Fibroblast of gingiva (primary cell): ENCODE results near the gene GTF2F2.
A peak's percentile ranks its signal among the peaks of the same experiment; 100 is the strongest.

Experiments used
- DNase-seq: peaks from one replicate; pipeline ENCODE4 v3.0.0-alpha.2; 2011; ENCODE audit warnings: low read depth

The GTF2F2 gene

DNA sequence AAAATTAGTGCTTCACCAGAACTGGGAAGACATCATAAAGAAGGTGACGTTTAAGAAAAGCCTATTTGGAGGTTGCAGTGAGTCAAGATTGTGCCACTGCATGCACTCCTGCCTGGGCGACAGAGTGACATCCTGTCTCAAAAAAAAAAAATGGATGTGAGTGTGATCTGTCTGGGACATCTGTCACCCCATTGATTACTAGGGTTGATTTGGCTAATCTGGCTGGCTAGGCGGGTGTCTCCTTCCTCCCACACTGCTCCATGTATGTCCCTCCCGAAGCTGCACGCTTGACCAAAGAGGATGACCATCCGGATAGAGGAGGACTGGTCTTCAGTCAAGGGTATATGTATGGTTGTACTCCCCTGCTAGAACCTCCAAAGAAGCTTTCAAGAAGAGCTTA, 2.6 kb downstream of the GTF2F2 start:
- no peak for DNase-seq

GRCh38 chr13:45132369-45133064, 12.2 kb downstream of the GTF2F2 start:
- DNase-seq, result no peak

- no peak for DNase-seq
Observed at GRCh38 chr13:45133396-45134118, 13.2 kb downstream of the GTF2F2 start.

DNA sequence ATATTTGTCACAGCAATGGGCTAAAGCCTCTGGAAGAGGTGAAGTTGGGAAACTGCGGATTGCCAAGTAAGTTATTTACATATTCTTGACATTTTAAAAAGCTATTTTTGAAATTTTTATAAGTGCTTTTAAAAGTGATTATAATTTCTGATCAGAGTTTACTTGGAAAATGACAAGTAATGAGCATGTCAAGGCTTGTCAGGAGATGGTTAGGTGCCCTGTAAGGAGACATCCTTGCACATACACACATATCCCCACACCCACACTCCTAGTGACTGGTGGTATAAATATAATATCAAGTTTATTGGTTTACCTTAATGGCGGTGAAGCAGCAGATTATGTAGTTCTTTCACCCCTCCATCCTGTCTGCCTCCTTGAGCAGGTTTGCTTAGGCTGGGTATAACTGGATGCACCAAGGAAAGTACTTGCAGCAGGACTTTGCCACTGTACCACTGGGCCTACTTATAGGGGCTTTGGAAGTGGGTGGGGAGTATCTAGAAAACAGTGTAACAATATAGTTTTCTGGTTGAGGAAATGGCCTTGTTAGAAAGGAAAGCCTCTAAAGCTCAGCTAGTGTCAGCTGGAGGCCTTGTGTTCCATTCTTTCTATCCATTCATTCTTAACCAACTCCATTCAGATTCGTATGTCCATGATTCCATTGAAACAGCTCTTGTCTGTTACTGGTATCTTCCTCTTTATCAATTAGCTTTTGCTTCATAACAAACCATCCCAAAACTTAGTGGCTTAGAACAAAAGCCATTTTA, 16.6 kb downstream of the GTF2F2 start:
- DNase-seq, result no peak

DNA sequence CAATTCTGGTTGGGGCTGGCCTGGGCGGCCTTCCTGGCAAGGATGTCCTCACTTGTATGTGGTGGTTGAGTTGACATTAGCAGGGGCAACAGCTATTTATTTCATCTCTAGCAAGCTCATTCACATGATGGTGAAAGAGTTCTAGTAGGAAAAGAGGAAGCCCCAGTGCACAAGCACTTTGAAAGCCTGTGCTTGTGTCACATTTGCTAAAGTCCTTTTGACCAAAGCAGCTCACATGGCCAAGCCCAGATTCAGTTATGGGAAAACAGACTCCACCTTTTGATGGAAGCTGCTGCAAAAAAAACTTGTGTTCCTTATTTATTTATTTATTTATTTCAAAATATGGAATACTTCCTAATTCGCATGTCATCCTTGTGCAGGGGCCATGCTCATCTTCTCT, 17.2 kb downstream of the GTF2F2 start:
- DNase-seq, result no peak

DNA sequence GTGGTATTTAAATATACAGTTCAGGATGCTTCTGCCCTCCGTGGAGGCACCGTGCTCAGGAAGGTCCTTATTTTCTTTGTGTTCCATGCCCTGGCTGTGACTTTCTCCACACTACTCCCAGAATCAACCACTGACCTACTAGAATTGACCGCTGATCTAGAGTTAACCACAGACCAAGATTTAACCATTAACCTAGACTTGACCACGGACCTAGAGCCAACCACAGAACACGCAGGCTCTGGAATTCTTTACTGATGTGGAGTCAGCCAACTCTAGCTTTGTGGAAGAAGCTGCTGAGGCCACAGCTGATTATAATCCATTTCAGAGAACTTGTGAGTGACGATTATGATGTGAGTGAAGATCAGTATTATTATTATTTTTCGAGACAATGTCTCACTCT, 18.0 kb downstream of the GTF2F2 start:
- no peak for DNase-seq

DNA sequence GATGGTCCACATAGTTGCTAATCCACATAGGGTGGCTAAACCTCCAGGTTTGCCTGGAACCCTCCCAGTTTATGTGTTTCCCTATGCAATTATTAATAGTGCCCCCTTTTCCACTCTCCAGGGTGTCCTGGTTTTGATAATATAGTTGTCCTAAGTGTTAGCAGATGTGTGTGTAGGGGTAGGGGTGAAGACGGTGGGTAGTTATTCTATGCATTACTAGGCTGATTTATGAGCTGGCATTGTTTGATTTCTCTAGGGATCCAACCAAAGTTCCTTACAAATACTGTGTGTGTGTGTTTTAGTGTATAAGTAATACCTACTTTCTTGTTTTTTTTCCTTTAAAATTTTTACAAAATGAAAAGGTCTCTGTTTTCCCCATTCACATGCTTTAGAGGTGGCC, 21.1 kb downstream of the GTF2F2 start:
- no peak for DNase-seq

DNA sequence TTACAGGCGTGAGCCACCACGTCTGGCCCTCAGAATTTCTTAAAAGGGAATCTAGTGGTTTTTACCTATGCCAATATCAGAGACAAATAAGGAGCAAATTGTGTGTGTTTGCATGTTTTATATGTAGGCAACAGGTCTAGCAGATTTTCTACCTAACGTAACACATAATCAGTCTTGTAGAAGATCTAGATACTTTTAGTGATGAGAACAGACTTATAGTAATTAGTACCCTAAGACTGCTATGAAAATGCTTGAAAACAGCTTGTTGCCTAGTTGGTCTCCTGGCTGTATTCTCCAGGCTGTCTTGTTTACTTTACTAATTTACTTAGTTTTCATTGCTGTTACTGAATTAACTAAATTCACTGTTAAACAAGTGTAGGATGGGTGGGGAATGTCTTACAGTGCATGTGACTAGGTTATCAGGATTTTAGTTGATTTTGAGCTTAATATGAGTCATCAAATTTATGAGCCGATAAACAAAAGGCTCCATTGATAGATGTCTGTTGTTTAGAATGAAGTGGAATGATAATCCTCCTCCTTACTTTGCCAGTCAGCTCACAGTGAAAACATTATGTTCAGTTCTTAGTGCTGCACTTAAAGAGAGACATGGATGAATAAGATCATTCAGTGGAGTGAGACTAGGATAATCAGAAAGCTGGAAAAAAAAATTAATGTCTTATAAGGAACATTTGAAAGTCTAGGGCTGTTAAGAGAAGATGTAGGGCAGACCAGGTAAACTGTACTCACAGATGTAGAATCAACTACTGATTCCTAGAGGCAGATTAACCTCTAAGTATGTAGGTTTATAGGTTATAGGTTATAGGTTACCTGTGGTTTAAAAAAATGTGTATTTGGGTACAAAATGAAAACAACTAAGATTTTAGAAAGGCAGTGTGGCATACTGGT, 22.4 kb downstream of the GTF2F2 start:
- no peak for DNase-seq

GRCh38 chr13:45143346-45143751, 23.0 kb downstream of the GTF2F2 start:
- no peak for DNase-seq

GRCh38 chr13:45149964-45150363, 29.7 kb downstream of the GTF2F2 start:
- no peak for DNase-seq

DNA sequence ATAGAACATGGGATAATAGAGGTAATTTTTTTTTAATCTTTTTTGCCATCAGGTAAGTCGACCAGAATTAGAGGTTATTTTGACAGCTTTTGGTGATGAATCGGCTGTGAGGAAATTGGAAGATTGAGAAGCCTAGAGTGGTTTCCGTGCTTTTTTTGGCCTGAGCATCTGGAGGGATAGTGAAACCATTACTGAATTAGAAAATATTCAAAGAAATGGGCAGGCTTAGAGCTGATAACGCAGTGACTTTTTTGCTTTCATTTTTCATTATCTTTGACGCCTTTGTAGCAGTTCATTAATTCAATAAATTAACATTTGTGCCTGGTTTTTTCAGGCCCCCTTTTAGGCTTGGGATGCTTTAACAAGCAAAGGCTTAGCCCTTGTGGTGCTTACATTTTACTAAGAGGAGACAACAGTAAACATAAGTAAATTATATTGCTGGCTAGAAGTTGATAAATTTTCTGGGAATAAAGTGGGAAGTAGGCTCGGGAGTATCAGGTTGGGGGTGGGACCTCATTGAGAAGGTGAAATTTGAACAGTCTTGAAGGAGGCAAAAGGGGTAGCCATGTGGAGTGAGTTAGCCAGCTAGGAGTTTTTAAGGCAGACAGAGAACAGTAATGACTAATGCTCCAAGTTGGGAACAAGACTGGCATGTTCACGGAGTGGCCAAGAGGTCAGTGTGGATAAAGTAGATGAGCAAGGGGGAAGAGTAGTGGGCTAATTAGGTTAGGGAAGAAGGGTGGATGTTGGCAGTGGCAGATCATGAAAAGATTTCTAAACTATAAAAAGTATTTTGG, 36.5 kb downstream of the GTF2F2 start:
- DNase-seq, result no peak

GRCh38 chr13:45162194-45162593, 41.9 kb downstream of the GTF2F2 start:
- DNase-seq, result peak; percentile 14

DNA sequence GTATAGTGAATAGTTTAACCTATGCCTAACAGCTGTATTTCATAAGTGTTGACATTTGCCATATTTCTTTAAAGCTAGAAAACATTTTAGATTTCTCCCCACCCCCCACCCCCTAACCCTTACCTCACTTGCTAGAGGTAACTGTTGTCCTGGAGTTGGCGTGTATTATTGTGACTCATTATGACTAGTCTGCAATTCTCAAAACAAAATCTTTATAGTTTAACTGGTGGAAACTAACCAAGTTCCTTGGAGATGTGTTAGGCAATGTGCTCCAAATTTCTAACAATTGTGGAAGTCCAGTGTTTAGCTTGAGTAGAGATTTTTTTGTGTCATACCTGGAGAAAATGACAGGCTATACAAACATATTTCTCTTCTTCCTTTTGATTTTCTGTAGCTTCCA, 42.5 kb downstream of the GTF2F2 start:
- peak; percentile 73 for DNase-seq

DNA sequence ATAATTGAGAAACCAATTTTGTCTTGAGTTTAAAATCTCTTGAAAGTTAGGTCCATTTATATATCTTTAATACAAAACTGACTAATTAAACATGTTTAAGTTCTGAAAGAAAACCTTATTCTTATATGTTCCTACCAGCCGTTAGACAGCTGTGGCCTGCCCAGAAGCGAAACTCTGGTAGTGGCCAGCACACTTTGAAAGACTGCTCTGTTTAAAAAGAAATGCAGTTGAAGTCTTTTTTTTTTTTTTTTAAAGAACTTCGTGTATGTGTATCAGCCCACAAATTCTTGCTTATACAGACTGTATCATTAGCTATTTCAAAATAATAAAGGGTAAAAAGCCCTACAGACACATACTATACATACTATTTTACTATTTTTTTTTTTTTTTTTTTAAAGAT, 46.5 kb downstream of the GTF2F2 start:
- no peak for DNase-seq

DNA sequence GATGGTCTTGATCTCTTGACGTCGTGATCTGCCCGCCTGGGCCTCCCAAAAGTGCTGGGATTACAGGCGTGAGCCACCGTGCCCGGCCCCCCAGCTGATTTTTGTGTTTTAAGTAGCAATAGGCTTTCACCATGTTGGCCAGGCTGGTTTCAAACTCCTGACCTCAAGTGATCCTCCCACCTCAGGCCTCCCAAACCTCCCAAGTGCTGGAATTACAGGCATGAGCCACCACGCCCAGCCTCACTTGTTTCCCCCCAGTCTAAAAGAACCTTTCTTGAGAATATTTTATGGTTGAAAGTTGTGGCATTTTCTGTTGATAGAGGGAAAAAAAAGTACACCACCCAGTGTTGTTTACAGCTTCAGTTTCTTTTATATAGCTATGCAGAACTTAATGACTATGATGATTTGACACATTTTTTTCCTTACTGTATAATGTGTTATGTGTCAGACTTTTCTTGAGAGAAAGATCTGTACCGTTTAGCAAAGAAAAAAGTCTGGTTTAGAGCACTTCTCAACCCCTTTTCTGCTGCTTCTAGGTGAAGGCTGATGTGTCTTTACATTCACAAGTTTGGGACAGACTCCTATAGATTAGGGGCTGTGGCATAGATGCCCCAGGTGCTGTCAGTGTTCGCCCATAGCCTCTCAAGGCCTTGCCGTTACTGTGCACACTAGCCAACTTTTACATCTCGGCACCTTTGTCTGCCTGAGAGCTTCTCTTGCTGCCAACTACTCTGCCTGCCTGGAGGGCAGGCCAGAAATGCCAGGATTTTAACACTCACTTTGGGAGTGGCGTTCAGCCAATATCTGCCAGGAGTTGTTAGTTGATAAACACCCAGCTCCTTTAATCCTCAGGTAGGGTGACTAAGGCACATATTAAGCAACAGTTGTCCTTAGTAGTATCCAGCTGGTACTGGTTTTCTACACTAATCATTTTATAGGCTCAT, 47.6 kb downstream of the GTF2F2 start:
- DNase-seq, result no peak

DNA sequence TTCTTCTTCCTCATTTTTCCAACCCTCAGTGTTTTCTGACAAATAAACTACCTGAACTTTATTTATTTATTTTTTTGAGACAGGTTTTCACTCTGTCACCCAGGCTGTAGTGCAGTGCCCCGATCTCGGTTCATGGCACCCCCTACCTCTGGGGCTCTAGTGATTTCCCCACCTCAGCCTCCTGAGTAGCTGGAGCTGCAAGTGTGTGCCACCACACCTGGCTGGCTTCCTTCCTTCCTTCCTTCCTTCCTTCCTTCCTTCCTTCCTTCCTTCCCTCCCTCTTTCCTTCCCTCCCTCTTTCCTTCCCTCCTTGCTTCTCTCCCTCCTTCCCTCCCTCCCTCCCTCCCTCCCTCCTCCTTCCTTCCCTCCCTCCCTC, 48.2 kb downstream of the GTF2F2 start:
- DNase-seq, result no peak

DNA sequence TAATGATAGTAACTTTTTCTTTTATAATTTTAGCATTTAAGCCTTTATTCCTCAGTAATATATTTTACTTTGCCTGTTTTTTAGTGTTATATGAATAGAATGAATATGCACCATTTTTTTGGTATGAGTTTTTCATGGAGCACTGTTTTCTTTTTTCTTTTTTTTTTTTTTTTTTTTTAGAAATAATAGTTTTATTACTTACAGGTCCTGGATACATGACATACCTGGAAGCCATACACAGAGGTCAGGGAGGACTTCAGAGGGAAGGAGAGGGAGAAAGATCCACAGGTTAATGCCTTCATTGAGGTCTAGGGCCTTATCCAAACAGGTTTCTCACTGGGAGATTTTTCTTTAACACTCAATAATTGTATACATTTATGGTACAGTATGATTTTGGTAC, 54.2 kb downstream of the GTF2F2 start:
- DNase-seq, result no peak

DNA sequence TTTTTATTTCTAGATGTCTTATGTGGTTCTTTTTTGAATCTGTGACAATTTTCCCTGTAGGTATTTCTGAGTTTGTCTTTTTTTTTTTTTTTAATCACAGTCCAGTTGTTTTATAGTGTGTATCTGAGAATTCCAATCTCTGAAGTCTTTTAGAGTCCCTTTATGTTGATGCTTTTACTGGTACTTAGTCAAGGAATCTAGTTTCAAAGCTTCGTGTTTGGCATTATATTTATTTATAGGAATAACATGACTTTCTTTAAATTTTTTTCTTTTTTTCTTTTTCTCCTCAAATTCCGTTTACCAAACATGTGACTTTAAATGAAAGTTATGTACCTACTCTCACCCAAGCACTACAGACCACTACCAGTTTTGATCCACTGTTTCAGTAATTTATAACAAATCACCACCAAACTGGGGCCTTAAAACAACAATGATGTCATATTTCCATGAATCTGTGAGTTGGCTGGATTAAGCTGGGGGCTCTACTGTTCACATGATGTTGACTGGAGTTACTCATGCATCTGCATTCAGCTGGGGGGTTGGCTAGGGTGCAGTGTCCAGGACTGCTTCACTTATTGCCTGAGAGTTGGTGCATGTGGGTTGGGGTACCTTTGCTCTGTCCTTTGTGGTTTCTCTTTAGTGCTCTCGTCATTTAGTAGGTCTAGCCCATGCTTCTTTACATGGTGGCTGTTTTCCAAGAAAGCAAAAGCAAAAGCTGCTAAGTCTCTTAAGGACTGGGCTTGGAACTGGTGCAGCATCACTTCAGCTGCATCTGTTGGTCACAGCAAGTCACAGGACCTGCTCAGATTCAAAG, 58.2 kb downstream of the GTF2F2 start:
- DNase-seq, result no peak

DNA sequence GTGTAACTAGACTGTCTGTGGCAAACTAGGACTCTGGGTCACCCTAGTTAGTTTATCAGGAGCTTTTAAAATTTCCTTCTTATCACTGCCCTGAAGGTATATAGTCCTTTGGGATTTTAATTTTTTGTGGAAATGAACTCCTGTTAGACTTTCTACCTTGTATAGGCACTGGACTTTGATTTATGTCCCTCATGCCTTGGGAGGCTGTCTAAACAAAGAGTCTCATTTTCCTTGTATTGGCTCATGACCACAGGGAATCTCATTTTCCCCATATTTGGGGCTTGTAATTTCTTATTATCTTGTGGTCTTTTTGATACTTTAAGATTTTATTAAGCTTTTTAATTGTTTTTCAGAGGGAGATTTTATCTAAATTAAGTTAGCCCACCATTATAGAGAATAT, 59.1 kb downstream of the GTF2F2 start:
- DNase-seq, result no peak
